CD4-positive, alpha-beta T cell treated with Interleukin-2 at 100 ng/mL for 4 hours (primary cell): Measurements from ENCODE around the gene ZNF611.
"Not testable (repeated sequence)": the region's sequence is repeated elsewhere in the genome, so short reads cannot be mapped to it uniquely, and the experiment has no call there.

ENCODE experiments used
- DNase-seq: peaks from one replicate; pipeline ENCODE4 v3.0.0-alpha.2; 2020; ENCODE audit warnings: low spot score

ZNF611 gene

DNA sequence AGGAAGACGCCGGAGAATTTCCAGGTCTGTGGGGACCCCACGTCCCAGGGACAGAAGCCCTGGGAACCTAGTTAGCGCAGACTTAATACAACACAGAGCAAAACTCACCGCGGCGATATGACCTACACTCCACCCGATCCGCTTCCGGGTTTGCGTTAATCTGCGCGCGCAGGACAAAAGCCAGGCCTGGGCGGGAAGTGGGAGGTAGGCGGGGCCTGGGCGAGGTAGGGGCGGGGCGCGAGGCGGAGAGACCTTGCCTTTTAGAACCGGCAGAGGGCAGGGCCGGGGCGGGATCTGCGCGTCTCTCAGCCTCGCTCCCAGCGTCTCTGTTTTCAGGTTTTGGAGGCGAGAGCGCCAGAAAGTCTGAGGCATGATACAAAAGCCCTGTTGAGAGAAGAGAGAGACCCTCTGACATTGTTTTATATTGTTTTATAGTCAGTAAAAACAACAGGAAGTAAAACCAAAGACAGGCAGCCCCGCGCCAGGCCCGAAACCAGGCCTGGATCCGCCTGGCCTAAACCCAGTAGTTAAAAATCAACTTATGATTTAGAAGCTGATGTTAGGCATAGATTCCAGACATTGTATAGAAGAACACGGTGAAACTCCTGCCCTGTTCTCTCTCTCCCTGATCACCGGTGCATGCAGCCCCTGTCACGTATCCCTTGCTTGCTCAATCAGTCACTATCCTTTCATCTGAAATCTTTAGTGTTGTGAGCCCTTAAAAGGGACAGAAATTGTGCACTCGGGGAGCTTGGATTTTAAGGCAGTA, at the start of gene ZNF611:
TSS of gene ZNF611 (minus strand) at position 152 of the 769 bp plus-strand sequence. CDS start 19,150 bp downstream, outside the sequence.
- DNase-seq = peak; percentile 98

DNA sequence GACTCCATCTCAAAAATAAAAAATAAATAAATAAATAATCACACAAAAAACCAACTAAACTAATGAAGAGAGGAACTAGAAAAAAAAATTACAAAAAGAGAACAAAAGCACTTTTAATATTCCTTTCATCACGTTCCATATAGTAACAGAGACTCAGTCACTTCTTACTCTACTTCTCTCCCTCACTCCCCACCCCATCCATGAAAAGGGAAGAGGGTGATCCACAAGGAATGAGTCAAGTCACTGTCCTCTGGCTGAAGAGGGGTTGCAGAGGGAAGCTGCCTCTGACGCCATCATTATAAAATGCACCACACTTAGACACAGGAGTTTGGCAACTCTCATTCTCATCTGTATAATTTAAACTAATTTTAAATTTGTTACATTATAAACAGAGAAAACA, 48.0 kb upstream of the ZNF611 start:
- DNase-seq = not testable (repeated sequence)

DNA sequence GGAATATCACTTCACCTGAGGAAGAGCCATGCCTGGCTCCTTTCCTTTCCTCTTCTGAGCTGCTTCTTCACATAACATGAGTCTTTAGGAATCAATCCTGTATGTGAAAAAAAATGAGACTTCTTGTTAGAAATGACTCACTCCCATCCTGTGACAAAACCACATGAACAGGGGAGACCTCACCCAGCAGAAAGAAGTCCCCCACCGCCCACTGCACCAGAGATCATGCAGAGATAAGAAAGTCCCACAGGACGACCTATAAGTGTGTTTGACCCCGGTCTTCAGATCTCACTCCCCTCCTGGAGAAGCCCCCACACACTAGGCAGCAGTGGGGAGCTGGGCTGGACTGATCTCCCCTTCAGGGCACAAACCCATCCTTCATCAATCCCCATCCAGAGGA, 44.0 kb upstream of the ZNF611 start:
- peak; percentile 60 for DNase-seq

DNA sequence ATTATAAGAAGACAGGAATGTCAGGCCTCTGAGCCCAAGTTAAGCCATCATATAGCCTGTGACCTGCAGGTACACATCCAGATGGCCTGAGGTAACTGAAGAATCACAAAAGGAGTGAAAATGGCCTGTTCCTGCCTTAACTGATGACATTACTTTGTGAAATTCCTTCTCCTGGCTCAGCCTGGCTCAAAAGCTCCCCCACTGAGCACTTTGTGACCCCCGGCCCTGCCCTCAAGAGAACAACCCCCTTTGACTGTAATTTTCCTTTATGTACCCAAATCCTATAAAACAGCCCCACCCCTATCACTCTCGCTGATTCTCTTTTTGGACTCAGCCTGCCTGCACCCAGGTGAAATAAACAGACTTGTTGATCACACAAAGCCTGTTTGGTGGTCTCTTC, 21.6 kb upstream of the ZNF611 start:
- not testable (repeated sequence) for DNase-seq

DNA sequence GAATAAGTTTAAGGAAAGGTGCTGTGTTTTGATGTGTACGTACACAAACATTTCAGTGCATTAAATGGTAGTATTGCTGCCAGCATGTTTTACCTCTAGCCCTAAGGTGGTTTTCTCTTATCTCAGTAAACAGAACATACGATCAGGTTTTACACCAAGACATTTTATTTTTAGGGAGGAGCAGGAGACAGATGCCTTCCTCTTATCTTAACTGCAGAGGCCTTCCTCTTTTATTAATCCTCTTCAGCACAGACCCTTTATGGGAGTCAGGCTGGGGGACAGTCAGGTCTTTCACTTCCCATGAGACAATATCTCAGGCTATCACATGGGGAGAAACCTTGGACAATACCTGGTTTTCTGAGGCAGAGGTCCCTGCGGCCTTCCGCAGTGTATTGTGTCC, 14.9 kb upstream of the ZNF611 start:
- no peak for DNase-seq

DNA sequence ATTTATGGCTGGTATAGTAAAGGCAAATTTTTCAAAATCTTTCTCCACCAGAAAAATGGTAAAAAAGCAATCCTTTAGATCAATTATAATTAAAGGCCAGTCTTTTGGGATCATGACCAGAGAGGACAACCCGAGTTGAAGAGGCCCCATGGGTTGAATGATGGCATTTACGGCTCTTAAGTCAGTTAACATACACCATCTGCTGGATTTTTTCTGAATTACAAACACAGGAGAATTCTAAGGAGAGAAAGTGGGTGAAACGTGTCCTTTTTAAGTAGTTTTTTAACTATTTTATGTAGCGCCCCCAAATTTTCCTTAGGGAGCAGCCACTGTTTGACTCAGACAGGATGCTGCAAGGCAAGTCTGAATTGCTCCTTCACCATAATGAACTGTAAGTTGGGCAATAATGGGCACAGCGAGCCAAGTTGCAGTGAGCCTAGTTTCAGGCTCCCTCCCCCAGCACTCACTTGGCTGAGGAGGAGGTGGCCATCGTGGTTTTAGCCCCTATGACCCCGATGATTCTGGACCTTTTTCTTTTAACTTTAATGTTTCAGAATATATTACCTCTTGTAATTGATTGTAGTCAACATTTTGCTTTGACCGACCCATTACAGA, 13.6 kb upstream of the ZNF611 start:
- DNase-seq = peak; percentile 58

DNA sequence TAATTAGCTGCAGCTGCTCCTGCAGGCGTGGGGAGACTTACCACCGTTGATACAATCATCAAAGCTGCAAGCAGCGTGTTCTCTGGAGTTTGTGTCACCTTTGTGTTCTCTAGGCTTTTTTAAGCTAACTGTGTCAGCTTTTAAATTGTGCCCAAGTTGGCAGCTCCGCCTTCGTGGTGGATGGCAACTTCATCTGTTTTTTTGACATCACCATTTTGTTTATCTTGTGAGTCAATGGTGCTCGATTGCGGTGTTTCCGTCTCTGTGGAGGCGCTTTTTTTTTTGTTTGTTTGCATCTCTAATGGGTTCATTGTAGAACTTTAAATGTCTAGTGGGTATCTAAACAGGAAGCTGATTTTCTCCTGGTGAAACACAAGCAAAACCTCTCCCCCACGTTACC, 11.1 kb upstream of the ZNF611 start:
- DNase-seq = peak; percentile 49

DNA sequence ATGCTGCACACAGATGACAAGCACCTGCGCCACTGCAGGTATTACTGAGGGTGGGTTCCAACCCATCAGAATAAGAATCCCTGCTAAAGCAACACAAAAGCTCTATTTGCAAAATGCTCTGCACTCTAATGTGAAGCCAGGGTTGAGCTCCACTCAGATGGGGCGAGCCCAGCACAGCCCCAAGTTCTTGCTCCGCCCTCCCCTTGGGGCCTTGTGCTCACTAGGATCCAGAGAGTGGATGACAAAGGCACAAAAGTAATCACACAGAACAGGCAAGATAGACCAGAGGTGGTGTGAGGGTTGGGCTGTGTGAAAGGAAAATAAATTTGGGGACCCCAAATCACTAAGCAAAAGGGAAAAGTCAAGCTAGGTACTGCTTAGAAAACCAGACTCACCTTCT, 8.2 kb upstream of the ZNF611 start:
- DNase-seq = no peak

DNA sequence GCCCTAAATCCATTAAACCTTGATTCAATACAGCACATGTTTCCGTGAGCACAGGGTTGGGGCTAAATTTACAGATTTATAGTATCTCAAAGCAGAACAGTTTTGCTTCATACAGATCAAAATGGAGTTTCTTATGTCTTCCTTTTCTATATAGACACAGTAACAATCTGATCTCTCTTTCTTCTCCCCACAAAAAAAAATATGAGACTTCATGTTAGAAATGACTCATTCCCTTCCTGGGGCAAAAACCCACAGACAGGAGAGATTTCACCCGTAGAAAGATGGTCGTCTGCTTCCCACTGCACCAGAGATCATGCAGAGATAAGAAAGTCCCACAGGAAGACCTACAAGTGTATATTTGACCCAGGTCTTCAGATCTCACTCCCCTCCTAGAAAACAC, 7.7 kb upstream of the ZNF611 start:
- peak; percentile 24 for DNase-seq

DNA sequence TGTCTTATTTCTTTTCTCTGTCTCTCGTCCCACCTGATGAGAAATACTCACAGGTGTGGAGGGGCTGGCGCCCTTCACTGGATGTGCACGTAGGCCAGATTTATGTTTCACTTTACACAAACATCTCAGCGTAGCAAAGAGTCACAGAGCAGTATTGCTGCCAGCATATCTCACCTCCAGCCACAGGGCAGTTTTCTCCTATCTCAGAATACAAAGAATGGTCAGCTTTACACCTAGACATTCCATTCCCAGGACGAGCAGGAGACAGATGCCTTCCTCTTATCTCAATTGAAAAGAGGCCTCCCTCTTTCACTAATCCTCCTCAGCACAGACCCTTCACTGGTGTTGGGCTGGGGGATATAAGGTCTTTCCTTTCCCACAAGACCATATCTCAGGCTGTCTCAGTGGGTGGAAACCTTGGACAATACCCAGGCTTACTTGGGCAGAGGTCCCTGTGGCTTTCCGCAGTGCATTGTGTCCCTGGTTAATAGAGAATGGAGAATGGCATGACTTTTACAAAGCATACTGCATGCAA, 7.2 kb upstream of the ZNF611 start:
- DNase-seq = no peak

DNA sequence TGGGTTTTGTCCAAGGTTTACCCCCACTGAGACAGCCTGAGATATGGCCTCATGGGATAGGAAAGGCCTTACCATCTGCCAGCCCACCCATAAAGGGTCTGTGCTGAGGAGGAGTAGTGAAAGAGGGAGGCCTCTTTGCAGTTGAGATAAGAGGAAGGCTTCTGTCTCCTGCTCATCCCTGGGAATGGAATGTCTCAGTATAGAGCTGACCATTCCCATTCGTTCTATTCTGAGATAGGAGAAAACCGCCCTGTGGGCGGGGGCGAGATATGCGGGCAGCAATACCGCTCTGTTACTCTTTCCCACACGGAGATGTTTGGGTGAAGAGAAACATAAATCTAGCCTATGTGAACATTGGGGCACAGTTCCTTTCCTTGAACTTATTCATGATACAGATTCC, 6.5 kb upstream of the ZNF611 start:
- DNase-seq = not testable (repeated sequence)

DNA sequence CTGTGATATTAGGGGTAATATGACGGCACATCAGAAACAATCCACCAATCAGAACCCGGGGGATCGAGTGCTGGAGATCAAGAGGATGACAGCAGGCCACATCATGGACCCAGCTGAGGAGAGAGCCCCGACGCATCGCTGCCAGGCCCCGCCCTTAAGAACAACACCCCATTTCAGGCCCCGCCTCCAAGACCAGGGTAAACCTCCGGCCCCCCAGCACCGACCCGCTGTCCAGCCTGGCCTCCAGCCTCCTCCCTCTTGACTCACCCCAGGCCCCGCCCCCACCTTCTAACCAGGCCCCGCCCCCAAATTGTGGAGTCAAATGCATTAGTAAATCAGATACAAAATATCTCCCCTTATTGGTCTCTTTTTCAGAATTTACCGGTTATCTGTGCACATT, 4.7 kb upstream of the ZNF611 start:
- no peak for DNase-seq

DNA sequence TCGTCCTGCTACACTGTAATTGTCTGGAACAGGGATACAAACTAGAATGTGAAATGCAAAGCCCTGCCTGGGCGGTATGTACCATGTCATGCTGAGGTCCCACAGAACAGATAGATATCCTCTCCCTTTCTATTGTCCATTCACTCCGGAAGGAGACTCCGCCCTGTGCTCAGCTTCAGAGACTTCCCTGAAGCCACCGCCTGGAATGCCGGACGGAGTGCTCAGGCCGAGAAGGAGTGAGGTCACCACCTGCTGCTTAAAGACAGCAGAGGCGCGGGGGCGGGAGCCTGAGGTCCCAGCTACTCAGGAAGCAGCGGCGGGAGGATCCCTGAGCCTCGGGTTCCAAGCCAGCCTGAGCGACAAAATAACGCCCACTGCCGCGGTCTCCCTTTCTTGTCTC, 890 bp upstream of the ZNF611 start:
- DNase-seq = no peak

DNA sequence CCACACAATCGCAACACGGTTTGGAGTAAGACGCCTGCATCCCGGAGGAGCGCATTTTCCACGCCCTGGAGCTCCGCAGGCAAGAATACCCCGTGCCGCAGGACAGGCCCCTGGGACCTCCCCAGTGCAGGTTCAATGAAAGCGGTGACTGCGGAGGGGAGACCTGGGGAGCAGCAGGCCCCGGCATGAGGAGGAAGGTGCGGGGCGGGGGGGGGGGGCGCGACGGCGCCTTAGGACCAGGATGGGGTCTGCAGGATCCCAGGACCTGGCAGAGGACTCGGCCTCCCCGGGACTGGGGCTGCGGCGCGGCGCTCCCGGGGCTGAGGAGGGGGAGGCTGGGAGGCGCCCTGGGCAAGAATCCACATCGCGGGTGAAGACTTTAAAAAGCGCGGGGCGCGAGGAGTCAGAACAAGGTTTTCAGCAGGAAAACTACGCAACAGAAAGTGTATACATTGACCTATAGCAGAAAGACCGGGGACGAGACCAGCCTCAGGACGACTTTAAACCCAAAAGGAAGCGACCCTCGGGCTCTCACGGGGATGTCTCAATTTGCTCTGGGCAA, 432 bp downstream of the ZNF611 start:
- DNase-seq = no peak

DNA sequence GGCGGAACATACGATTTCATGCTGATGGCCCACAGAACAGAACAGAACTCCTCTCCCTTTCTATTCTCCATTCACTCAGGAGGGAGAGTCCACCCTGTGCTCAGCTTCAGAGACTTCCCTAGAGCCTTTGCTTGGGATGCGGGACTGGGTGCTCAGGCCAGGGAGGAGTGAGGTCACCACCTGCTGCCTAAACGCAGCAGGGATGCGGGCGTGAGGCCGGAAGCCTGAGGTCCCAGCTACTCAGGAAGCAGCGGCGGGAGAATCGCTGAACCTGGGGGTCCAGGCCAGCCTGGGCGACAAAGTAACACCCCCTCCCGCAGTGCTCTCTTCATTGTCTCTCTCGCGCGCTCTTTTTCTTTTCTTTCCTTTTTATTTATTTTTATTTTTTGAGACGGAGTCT, 8.8 kb downstream of the ZNF611 start:
- not testable (repeated sequence) for DNase-seq

DNA sequence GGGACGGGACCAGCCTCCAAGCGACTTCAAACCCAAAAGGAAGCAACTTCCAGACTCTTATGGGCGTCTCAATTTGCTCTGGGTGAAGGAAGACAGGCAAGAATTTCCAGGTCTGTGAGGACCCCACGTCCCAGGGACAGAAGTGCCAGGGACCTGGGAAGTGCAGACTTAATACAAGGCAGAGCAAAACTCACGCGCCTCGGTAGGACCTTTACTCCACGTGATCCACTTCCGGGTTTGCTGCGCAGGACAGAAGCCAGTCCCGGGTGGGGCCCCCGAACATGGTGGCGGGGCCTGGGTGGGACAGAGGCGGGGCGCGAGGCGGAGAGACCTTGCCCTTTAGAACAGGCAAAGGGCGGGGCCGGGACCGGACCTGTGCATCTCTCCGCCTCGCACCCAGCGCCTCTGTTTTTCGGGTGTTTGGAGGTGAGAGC, 9.3 kb downstream of the ZNF611 start:
- no peak for DNase-seq

DNA sequence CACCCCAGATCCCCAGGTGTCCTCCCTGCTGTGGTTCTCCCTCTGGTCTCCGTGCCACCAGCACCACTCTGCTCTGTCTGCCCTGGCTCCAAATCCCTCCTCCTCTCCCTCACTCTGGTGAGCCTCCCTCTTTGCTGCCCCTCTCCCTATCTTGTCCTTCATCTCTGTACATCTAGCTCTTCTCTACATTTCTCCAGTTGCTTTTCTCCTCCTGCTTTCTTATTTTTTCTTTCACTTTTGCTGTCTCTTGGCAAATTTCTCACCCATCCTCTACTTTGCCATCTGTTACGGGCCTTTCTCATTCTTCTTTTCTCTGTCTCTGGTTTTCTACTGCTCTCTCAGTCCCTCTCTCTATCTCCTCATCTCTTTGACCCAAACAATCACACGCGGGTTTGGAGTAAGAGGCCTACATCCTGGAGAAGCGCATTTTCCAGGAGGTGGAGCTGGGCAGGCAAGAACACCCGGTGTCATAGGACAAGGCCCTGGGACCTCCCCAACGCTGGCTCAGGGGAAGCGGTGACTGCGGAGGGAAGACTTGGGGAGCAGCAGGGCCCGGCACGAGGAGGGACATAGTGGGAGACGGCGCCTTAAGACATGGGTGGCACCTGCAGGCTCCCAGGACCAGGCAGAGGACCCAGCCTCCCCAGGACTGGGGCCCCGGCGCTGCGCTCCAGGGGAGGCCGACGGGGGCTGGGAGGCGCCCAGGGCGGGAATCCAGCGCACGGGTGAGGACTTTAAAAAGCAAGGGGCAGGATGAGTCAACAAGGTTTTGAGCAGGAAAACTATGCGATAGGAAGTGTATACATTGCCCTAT, 9.9 kb downstream of the ZNF611 start:
- no peak for DNase-seq

DNA sequence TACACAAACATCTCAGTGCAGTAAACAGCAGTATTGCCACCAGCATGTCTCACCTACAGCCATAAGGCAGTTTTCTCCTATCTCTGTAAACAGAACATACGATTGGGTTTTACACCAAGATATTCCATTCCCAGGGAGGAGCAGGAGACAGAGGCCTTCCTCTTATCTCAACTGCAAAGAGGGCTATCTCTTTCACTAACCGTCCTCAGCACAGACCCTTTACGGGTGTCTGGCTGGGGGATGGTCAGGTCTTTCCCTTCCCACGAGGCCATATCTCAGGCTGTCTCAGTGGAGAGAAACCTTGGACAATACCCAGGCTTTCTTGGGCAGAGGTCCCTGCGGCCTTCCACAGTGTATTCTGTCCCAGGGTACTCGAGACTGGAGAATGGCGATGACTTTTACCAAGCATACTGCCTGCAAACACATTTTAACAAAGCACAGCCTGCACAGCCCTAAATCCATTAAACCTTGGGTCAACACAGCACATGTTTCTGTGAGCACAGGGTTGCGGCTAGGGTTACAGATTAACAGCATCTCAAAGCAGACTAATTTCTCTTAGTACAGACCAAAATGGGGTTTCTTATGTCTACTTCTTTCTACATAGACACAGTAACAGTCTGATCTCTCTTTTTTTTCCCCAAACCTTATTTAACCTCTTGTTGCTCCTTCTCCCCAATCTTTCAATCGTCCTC, 10.8 kb downstream of the ZNF611 start:
- not testable (repeated sequence) for DNase-seq

DNA sequence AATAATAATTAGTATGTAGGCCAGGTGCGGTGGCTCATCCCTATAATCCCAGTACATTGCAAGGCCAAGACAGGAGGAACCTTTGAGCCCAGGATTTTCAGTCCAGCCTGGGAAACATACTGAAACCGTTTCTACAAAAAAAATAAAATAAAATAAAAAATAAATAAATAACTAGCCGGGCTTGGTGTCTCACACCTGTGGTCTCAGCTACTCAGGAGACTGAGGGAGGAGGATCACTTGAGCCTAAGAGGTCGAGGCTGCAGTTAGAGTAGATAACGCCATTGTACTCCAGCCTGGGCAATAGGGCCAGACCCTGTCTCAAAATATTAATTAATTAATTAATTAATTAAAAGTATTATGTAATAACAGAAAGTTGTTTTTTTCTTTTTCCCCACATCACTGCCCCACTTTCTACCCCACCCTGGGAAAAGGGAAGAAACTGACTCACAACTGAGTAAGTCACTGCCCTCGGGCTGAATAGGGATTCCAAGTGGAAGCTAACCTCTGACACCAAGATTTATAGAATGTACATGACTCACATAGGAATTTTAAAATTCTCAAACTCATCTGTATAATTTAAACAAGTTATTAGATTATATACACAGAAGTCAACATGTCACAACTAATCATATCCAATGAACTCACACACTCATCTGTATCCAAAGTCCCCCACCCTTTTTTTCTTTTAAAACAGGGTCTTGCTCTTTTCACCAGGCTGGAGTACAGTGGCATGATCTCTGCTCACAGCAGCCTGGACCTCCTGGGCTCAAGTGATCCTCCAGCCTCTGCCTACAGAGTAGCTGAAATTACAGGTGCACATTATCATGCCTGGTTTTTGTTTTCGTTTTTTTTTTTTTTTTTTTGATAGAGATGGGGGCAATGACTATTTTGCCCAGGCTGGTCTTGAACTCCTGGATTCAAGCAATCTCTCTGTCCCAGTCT, 12.5 kb downstream of the ZNF611 start:
- no peak for DNase-seq

DNA sequence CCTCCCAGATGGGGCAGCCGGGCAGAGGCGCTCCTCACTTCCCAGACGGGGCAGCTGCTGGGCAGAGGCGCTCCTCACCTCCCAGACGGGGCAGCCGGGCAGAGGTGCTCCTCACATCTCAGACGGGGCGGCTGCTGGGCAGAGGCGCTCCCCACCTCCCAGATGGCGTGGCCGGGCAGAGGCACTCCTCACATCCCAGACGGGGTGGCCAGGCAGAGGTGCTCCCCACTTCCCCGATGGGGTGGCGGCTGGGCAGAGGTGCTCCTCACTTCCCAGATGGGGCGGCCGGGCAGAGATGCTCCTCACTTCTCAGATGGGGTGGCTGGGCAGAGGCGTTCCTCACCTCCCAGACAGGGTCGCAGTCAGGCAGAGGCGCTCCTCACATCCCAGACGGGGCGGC, 14.3 kb downstream of the ZNF611 start:
- DNase-seq = not testable (repeated sequence)
